ENCODE data around the gene CAB39L. TPM values are rescaled to one million over a fixed set of nuclear protein-coding genes. Genes with fewer than 3 reads are reported as not detected.

CAB39L gene
- total and polyA plus RNA-seq, 9 of the 15 experiments (the other 6 are each of a cell fraction or from before 2014, with no cell fraction given), result 1.1 to 4.2 (median 2.6) TPM

DNA sequence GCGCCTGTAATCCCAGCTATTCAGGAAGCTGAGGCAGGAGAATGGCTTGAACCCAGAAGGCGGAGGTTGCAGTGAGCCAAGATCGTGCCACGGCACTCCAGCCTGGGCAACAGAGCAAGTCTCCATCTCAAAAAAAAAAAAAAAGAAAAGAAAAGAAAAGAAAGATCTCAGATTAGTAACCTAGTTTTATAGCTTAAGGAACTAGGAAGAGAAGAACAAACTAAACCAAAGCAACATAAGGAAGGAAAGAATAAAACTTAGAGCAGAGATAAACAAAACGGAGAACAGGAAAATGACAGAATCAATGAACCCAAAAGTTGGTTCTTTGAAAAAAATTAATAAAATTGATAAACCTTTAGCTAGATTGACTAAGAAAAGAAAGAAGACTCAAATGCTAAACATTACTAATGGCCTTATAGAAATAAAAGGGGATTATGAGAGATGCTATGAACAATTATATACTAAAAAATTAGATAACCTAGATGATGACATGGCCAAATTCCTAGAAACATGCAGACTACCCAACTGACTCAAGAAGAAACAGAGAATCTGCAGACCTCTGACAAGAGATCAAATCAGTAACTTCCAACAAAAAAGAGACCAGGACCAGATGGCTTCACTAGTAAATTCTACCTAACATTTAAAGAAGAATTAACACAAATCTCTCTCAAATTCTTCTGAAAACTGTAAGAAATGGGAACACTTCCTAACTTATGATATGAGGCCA, 127.9 kb downstream of the CAB39L start (continued):
- no peak for TF ChIP-seq CCAR2 (IDR thresholded peaks at IDR 0.05; ENCODE audit: low read depth, low read length)
- TF ChIP-seq YY1 (IDR thresholded peaks at IDR 0.05; ENCODE audit: borderline replicate concordance in 1 of 3, control insufficient read depth in 1 of 3, extremely low read depth in 1 of 3, insufficient read depth in 3 of 3, insufficient read length in 1 of 3, insufficient replicate concordance in 2 of 3, low read depth in 1 of 3, low read length in 2 of 3), result no peak
- peak; percentile 78 for TF ChIP-seq DPF2 (IDR thresholded peaks at IDR 0.05)
- peak; percentile 14 for TF ChIP-seq TAF9B (IDR thresholded peaks at IDR 0.05; ENCODE audit: partially characterized antibody)
- no peak for TF ChIP-seq FOXJ2 (tag; IDR thresholded peaks at IDR 0.05)
- TF ChIP-seq, protein P1, sequence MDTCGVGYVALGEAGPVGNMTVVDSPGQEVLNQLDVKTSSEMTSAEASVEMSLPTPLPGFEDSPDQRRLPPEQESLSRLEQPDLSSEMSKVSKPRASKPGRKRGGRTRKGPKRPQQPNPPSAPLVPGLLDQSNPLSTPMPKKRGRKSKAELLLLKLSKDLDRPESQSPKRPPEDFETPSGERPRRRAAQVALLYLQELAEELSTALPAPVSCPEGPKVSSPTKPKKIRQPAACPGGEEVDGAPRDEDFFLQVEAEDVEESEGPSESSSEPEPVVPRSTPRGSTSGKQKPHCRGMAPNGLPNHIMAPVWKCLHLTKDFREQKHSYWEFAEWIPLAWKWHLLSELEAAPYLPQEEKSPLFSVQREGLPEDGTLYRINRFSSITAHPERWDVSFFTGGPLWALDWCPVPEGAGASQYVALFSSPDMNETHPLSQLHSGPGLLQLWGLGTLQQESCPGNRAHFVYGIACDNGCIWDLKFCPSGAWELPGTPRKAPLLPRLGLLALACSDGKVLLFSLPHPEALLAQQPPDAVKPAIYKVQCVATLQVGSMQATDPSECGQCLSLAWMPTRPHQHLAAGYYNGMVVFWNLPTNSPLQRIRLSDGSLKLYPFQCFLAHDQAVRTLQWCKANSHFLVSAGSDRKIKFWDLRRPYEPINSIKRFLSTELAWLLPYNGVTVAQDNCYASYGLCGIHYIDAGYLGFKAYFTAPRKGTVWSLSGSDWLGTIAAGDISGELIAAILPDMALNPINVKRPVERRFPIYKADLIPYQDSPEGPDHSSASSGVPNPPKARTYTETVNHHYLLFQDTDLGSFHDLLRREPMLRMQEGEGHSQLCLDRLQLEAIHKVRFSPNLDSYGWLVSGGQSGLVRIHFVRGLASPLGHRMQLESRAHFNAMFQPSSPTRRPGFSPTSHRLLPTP (IDR thresholded peaks at IDR 0.05; ENCODE audit: borderline replicate concordance, extremely low read depth, insufficient read length), result no peak
- TF ChIP-seq SMARCB1 (IDR thresholded peaks at IDR 0.05; ENCODE audit: insufficient read length, low read depth), result no peak
- TF ChIP-seq, protein P2, sequence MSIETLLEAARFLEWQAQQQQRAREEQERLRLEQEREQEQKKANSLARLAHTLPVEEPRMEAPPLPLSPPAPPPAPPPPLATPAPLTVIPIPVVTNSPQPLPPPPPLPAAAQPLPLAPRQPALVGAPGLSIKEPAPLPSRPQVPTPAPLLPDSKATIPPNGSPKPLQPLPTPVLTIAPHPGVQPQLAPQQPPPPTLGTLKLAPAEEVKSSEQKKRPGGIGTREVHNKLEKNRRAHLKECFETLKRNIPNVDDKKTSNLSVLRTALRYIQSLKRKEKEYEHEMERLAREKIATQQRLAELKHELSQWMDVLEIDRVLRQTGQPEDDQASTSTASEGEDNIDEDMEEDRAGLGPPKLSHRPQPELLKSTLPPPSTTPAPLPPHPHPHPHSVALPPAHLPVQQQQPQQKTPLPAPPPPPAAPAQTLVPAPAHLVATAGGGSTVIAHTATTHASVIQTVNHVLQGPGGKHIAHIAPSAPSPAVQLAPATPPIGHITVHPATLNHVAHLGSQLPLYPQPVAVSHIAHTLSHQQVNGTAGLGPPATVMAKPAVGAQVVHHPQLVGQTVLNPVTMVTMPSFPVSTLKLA (conservative IDR thresholded peaks at IDR 0.05), result 0 out of 4 replicates have a peak, but pooled peaks of 1 of the 2 experiments have one; percentile 25
- no peak for TF ChIP-seq MED1 (CRISPR knock-in tag; IDR thresholded peaks at IDR 0.05; ENCODE audit: borderline replicate concordance)
- TF ChIP-seq ZNF507 (tag; conservative IDR thresholded peaks at IDR 0.05), result no peak
- TF ChIP-seq AFF1 (IDR thresholded peaks at IDR 0.05; ENCODE audit: low read depth in 1 of 2, partially characterized antibody in 2 of 2), result no peak
- TF ChIP-seq, protein P3, sequence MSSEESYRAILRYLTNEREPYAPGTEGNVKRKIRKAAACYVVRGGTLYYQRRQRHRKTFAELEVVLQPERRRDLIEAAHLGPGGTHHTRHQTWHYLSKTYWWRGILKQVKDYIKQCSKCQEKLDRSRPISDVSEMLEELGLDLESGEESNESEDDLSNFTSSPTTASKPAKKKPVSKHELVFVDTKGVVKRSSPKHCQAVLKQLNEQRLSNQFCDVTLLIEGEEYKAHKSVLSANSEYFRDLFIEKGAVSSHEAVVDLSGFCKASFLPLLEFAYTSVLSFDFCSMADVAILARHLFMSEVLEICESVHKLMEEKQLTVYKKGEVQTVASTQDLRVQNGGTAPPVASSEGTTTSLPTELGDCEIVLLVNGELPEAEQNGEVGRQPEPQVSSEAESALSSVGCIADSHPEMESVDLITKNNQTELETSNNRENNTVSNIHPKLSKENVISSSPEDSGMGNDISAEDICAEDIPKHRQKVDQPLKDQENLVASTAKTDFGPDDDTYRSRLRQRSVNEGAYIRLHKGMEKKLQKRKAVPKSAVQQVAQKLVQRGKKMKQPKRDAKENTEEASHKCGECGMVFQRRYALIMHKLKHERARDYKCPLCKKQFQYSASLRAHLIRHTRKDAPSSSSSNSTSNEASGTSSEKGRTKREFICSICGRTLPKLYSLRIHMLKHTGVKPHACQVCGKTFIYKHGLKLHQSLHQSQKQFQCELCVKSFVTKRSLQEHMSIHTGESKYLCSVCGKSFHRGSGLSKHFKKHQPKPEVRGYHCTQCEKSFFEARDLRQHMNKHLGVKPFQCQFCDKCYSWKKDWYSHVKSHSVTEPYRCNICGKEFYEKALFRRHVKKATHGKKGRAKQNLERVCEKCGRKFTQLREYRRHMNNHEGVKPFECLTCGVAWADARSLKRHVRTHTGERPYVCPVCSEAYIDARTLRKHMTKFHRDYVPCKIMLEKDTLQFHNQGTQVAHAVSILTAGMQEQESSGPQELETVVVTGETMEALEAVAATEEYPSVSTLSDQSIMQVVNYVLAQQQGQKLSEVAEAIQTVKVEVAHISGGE (CRISPR knock-in tag; IDR thresholded peaks at IDR 0.05), result no peak

Data from K562 (cell line).